Measurements from ENCODE around the gene TGFBRAP1.
A peak's percentile ranks its signal among the peaks of the same experiment; 100 is the strongest.

Gene TGFBRAP1

DNA sequence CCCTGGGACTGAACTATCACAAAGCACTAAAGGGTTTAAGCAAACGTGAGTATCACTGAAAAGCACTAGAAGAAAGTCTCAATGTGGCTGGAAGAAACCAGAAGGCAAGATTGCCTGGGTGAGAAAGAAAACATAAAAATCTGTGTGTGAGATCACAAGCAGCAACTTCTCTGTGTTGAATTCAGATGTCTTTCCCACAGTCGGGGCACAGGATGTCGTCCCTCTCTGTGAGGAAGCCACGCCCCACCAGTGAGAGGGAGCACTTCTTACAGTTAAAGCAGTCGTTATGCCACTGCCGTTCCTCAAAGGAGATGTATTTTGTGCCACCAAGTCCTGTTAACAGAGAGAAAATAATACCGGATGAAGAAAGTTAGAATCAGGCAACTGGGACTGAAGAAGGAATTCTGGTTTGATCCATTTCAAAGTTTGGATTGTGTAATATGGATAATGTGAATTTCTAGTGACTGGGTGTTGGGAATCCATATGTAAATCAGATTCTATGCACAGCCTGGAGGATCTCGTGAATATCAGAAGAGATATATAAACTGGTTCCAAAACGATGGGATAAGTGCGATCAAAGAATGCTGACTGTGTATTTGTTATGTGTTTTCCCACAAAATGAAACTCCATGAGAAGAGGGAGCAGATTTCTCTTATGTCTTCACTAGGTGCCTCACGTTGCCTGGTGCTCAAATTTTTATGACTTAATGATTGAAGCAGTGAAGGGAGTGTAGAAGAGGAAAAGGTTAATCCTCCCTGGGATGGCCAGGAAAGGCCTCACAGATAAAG lies 31.8 kb upstream of the TGFBRAP1 start:
- CTCF ChIA-PET: no interaction called here
- no peak for TF ChIP-seq CTCF (IDR thresholded peaks at IDR 0.05; ENCODE audit: control extremely low read depth, extremely low read depth, low read depth, missing control alignments)
- no peak for DNase-seq (ENCODE audit: extremely low spot score)
- POLR2A ChIA-PET: no interaction called here

DNA sequence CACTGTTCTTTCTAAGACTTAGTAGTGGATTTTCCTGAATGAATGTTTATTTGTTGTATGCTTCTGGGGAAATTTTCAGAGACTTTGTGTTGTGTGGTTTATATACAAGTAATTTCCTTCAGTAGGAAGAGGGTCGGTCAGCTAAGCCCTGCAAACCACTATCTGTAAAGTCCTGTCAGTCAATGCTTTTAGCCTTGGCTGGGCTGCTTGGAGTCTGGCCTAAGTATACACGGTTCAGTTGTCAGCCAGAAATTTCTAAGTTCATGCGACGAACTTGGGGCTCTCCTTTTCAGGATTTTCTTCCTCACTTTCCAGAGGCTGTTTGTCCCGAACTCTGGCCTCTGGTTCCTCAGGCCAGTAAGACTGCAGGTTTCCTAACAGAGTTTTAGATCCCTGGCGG lies 29.1 kb upstream of the TGFBRAP1 start:
- CTCF ChIA-PET: interaction anchor here (1.8 to 3.1 kb wide), 2 partner anchors 9 to 10 kb away, joined by 7 to 11 read pairs; no protein-coding TSS in a partner anchor
- TF ChIP-seq CTCF (IDR thresholded peaks at IDR 0.05; ENCODE audit: control extremely low read depth, extremely low read depth, low read depth, missing control alignments): no peak
- no peak for DNase-seq (ENCODE audit: extremely low spot score)
- POLR2A ChIA-PET: no interaction called here

GRCh38 chr2:105357122-105357521 lies 27.6 kb upstream of the TGFBRAP1 start:
- no peak for DNase-seq (ENCODE audit: extremely low spot score)
- TF ChIP-seq CTCF (IDR thresholded peaks at IDR 0.05; ENCODE audit: control extremely low read depth, extremely low read depth, low read depth, missing control alignments): no peak
- POLR2A ChIA-PET: no interaction called here
- CTCF ChIA-PET: interaction anchor here (1.0 to 1.5 kb wide), 2 partner anchors 10 to 12 kb away, joined by 4 to 7 read pairs; no protein-coding TSS in a partner anchor

GRCh38 chr2:105344704-105345345 lies 15.3 kb upstream of the TGFBRAP1 start:
- TF ChIP-seq CTCF (IDR thresholded peaks at IDR 0.05; ENCODE audit: control extremely low read depth, extremely low read depth, low read depth, missing control alignments): peak; percentile 36
- ChIA-PET POLR2A (interaction anchor here (0.7 kb wide), 1 partner anchor 56 kb away, joined by 4 read pairs; no protein-coding TSS in a partner anchor), CTCF (interaction anchor here (0.7 to 2.5 kb wide), 8 partner anchors 11 to 176 kb away, joined by 3 to 12 read pairs (median 4); no protein-coding TSS in a partner anchor)
- DNase-seq (ENCODE audit: extremely low spot score): no peak

GRCh38 chr2:105339414-105339813 lies 9.9 kb upstream of the TGFBRAP1 start:
- TF ChIP-seq CTCF (IDR thresholded peaks at IDR 0.05; ENCODE audit: control extremely low read depth, extremely low read depth, low read depth, missing control alignments): no peak
- CTCF ChIA-PET: interaction anchor here (1.1 to 1.8 kb wide), 4 partner anchors 10 to 53 kb away, joined by 3 to 6 read pairs (median 4); partner anchors contain the start of gene TGFBRAP1
- POLR2A ChIA-PET: no interaction called here
- no peak for DNase-seq (ENCODE audit: extremely low spot score)

GRCh38 chr2:105338020-105338385 lies 8.5 kb upstream of the TGFBRAP1 start:
- ChIA-PET POLR2A (no interaction called here), CTCF (interaction anchor here (1.6 kb wide), 1 partner anchor 183 kb away, joined by 6 read pairs; no protein-coding TSS in a partner anchor)
- DNase-seq (ENCODE audit: extremely low spot score): no peak
- no peak for TF ChIP-seq CTCF (IDR thresholded peaks at IDR 0.05; ENCODE audit: control extremely low read depth, extremely low read depth, low read depth, missing control alignments)

Data from GM10248 (cell line).